ENCODE data around the gene STK10.
"Not testable (repeated sequence)": the region's sequence is repeated elsewhere in the genome, so short reads cannot be mapped to it uniquely, and the experiment has no call there.

Gene STK10

GRCh38 chr5:172207511-172207910, 19.5 kb upstream of the STK10 start:
- ChIA-PET CTCF (interaction anchor here (0.5 to 0.7 kb wide), 2 partner anchors 168 to 294 kb away, joined by 3 to 5 read pairs; no protein-coding TSS in a partner anchor), POLR2A (ENCODE audit: low non-redundant PET) (no interaction called here)
- TF ChIP-seq CTCF (conservative IDR thresholded peaks at IDR 0.05; ENCODE audit: low read depth), result no peak
- H3K27ac ChIP-seq, result no peak overlapping the region
- DNase-seq (ENCODE audit: low spot score), result no peak

- DNase-seq (ENCODE audit: low spot score); H3K27ac ChIP-seq; CTCF ChIA-PET; POLR2A ChIA-PET (ENCODE audit: low non-redundant PET): not testable (repeated sequence)
Measured at GRCh38 chr5:172205984-172206383, 18.0 kb upstream of the STK10 start.

- no peak for TF ChIP-seq CTCF (conservative IDR thresholded peaks at IDR 0.05; ENCODE audit: low read depth)
Measured at GRCh38 chr5:172200476-172200875, 12.5 kb upstream of the STK10 start.

GRCh38 chr5:172199446-172199845, 11.4 kb upstream of the STK10 start:
- no peak for DNase-seq (ENCODE audit: low spot score)

More at GRCh38 chr5:172200476-172200875, 12.5 kb upstream of the STK10 start:
- no peak overlapping the region for H3K27ac ChIP-seq
- ChIA-PET CTCF (no interaction called here), POLR2A (ENCODE audit: low non-redundant PET) (no interaction called here)
- DNase-seq (ENCODE audit: low spot score), result no peak

GRCh38 chr5:172197775-172198174, 9.8 kb upstream of the STK10 start:
- CTCF ChIA-PET, result interaction anchor here (0.6 kb wide), 1 partner anchor 290 kb away, joined by 3 read pairs; no protein-coding TSS in a partner anchor
- H3K27ac ChIP-seq; DNase-seq (ENCODE audit: low spot score); POLR2A ChIA-PET (ENCODE audit: low non-redundant PET): not testable (repeated sequence)

More at GRCh38 chr5:172199446-172199845, 11.4 kb upstream of the STK10 start:
- ChIA-PET POLR2A (ENCODE audit: low non-redundant PET) (no interaction called here), CTCF (interaction anchor here (0.6 to 0.9 kb wide), 3 partner anchors 10 to 515 kb away, joined by 4 read pairs; partner anchors contain the start of gene FBXW11)
- no peak for TF ChIP-seq CTCF (conservative IDR thresholded peaks at IDR 0.05; ENCODE audit: low read depth)
- H3K27ac ChIP-seq, result no peak overlapping the region

- POLR2A ChIA-PET (ENCODE audit: low non-redundant PET), result interaction anchor here (0.7 kb wide), 1 partner anchor 85 kb away, joined by 3 read pairs; no protein-coding TSS in a partner anchor
- DNase-seq (ENCODE audit: low spot score), result no peak
- no peak overlapping the region for H3K27ac ChIP-seq
- CTCF ChIA-PET, result no interaction called here
- no peak for TF ChIP-seq CTCF (conservative IDR thresholded peaks at IDR 0.05; ENCODE audit: low read depth)
Measured at GRCh38 chr5:172194985-172195774, 7.2 kb upstream of the STK10 start.

- POLR2A ChIA-PET (ENCODE audit: low non-redundant PET), result no interaction called here
- CTCF ChIA-PET, result interaction anchor here (0.6 kb wide), 3 partner anchors 189 to 282 kb away, joined by 4 to 6 read pairs (median 4); no protein-coding TSS in a partner anchor
- no peak for TF ChIP-seq CTCF (conservative IDR thresholded peaks at IDR 0.05; ENCODE audit: low read depth)
Measured at GRCh38 chr5:172193872-172194271, 5.8 kb upstream of the STK10 start, which contains the start of gene EFCAB9. Gene EFCAB9, plus strand, starts transcription at chr5:172194172. Its CDS starts 1 bp downstream, at chr5:172194173.

More at GRCh38 chr5:172193872-172194271, 5.8 kb upstream of the STK10 start, which contains the start of gene EFCAB9:
- no peak within 1 kb of the TSS for H3K27ac ChIP-seq
- DNase-seq (ENCODE audit: low spot score), result no peak
